Measurements from ENCODE around the gene EPS8L3.
"Not testable (repeated sequence)": the region's sequence is repeated elsewhere in the genome, so short reads cannot be mapped to it uniquely, and the experiment has no call there.

The EPS8L3 gene

DNA sequence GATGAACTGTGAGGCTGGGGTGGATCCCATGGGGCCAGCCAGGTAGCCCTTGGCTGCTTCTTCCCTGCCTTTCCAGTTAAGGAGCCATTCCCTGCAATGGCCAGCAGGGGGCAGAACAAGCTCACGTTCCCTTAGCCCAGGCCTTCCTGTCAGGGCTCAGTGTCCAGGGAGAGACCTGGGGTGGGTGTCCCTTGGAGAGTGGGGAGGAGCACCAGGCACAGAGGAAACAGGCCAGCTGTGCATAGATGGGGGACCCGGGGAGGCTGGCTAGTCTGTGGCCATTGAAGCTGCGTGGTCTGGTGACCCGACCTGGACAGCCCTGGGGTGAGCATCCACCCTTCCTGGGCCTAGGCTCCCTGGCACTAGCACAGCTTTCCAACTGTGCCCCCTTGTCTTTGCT lies 13.2 kb upstream of the EPS8L3 start:
- peak; percentile 77 for DNase-seq

DNA sequence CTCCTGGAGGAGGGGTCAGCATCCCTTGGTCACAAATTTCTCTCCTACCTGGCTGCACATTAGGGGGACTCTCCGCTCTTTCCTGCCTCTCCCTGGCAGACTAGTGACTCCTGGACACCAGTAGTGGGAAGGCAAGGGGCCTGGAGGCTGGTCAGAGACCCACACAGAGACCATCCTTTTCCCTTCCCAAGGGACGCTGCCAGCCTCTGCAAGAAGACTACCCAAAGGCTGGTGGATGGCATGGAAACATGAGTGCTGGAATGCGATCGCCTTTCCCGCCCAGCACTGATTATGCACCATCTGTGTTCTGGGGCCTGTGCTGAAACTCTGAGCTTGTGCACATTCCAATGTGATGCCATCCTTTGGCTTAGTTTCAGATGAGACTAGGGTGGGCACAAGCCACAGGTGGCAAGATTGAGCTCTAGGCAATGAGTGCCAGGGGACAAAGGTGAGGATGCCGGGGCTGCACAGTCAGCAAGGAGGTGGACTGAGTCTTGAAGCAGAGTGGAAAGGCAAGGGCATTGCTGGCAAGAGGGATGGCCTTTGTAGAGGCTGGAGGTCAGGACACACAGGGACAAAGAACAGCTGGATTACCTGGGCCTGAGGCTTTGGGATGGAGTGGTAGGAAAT lies 12.6 kb upstream of the EPS8L3 start:
- no peak for DNase-seq

DNA sequence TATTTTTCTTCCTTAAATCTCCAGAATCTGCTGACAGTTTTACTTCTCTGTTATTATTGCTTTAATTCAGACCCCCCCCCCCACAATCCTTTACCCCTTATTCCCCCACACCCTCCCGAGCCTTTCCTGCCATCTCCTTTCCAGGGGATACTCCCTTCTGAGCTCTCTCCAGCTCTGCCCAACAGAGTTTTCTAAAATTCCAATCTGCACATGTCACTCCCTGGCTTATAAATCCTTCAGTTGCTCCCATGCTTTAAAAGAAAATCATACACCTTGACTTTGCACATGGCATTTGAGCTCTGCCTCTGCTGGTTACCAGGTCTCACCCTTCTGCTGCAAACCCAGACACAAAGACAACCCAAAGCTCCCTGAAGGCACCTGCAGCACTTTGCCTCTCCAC lies 11.7 kb upstream of the EPS8L3 start:
- DNase-seq: no peak

DNA sequence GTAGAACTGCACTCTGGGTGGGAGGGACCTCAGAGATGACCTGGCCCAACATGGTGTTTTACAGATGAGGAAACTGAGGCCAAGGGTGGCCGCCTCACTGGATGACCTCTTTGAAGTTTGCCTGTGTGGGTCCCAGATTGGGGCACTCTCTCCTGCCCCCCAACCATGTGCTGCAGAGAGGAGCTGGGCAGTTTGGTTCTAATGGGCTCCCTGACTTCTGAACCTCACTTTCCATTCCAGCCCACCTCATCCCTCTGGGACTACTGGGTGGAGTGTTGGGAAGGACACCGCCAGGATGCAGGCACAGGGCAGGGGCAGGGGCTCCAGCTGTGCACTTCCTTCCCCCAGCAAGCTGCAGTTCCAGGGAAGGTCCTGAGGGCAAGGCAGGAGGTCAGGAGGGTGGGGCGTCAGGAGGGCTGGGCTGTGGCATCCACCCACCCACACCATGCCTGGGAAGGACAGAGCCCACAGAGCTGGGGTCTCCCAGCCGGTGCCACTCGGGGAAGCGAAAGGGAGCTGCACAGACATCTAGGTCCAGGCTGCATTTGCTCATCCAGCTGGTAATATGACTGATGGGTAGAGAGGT lies 10.3 kb upstream of the EPS8L3 start:
- no peak for DNase-seq

DNA sequence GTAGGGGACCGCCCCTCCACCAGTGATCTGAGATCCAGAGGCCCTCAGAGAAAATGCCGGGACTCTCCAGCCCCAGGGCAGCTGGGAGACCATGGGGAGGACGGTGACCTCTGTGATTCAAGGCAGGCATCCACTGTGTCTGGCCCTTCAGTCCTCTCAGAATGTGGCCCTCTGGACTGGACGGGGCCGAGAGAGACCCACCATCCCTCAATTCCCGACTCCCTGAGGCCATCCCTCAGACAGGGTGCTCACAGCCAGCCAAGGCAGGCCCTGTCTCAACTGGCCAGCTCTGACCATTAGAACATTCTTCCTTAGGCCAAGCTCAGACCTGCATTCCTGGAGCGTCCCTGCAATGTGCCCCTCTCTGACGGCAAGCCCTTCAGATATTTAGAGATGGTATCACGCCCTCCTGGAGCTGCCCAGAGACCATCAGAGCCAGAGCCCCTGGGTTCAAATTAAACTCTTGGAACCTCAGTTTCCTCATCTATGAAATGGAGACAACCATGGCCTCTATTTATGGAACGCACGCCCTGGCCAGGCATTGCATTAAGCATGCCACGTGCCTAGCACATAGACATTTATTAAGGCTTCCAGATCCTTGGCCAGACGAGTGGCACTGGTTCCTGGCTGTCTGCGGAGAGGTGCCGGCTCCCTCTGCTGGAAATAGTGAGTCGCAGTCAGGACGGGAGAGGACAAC lies 9.6 kb upstream of the EPS8L3 start:
- DNase-seq: peak; percentile 71

DNA sequence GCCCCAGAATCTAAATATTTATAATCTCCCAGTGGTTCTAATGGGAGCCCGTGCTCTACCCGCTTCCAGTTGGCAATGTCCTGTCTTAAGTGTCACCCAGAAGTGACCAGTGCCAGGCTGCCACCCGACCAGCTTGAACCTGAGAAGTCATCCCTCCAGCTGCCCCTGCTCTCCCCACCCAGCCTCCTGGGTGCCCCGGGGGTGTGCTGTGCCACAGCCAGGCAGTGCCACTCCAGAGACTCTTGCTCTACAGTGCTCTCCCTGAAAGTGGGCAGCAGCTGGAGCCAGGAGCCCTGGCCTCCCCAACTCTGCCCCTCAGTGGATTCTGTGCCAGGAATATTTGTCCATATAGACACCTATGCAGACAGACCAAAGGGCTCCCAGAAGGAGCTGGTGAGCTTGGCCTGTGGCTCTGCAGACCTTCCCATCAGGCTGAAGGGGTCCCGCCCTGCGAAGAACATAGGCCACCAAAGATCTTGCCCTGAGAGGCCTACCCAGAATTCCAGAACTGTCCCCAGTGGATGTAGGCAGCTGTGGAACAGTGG lies 9.0 kb upstream of the EPS8L3 start:
- no peak for DNase-seq

DNA sequence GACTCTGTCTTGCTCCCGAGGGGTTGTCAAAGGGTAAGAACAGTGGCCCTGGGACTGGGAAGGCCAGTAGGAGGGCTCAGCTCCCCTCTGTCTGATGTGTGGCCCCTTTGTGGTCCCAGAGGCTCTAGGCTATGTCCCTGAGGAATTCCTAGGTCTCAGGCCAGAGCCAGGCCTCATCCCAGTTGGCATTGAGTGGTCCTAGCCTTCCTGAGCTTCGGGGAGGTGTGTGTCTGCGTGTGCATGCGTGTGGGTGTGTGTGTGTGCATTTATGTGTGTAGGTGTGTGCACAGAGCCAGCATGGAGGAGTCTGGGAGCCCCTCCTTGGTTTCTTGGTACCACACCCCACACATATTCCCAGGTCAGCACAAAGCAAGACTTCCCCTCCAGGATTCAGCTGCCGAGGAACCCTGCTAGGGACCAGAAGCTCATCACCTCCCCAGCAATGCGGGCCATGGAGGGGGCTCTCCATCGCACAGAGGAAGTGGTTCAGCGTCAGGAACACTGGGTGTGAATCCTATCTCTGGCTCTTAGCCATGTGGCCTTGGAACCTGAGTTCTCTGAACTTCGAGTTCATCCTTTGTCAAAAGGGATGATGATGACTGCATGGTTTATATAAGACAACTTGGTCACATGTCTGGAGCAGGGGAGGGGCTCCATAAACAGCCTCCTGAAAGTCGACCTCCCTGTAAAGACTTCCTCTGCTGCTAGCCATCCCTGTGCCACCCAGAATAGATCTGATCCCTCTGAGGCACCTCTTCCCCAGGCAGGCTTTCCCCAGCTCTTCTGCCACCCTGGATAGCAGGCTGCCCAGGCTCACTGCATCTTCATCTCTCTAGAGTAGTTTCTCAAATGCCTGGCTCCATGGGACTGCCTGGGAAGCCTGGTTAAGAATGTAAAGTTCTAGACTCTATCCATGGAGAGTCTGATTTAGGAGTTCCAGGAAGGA lies 8.3 kb upstream of the EPS8L3 start:
- DNase-seq: no peak

DNA sequence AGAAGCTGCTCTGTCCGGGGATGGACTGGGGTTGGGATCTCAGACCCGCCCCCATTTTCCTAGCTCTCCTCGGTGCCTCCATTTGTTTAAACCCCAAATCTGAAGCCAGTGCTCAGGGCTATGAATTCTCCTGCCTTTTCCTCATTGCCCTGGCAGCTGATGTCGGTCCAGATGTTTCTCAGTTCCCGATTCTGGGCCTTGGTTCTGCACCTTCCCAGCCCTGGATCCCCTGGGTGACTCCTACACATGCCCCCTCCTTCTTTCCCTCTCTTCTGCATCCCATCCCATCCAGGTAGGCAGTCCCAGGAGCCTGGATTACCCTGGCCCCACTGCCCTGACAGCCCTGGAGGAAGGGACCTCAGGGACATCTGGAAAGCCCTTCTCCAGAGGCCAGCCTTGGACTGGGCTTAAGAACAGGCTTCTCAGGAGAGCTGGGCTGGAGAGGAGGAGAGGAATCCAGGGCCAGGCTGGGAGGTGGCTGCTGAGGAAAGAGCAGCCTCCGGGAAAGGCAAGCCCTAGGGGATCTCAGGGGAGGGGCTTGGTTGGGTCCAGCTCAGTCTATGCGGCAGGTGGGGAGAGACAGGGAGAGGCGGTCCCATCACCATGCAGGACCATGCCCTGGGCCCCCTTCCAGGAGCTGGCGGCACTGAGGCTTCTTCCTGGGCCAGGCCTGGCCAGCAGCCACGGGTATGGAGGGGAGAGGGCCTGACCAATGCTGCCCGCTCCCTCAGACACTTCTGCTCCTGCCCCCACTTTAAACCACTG lies 6.8 kb upstream of the EPS8L3 start:
- no peak for DNase-seq

DNA sequence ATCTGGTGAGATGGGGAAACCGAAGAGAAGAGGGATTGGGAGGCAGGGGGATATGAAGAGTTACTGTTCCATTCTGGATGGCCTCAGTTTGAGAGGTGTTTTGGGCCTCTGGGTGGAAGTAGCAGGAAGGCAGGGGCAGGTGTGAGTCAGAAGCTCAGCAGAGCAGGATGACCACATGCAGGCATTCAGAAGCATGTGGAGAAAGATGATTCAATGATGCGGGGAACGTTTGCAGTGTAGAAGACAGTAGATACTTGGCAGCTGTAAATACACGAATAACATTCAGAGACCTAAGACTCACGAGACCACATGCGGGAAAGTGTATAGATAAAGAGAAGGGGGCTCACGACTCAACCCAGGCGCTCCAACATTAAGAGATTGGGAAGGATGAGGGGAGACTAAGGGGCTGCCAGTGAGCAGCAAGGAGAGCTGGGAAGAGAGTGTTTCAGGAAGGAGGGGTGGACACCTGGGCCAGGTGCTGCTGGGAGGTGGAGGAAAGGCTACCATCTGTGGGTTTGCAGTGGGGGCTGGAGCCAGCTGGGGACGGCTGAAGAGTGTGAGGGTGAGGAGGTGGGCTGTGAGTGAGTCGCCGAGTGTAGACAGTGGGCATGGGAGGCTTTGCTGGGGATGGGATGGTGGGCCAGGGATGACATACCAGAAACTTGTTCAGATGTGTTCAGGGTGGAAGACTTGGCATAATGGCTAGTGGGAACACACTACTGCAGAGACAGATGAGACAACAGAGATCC lies 5.8 kb upstream of the EPS8L3 start:
- DNase-seq: no peak

DNA sequence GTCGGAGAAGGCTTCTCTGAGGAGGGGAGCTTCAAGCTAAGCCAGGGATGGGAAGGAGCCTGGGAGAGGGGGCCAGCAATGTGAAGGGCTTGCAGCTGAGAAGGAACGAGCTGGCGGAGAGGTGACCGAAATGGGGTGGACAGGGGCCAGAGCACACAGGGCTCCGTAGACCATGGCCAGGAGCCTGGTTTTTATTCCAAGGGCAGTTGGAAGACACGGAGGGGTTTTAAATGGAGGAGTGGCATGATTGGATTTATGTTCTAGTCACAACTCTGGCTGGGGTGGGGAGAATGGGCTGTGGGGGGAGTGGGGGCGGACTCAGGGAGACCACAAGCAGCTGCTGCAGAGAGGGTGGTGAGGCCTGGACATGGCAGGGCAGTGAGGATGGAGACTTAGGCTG lies 5.1 kb upstream of the EPS8L3 start:
- DNase-seq: no peak

DNA sequence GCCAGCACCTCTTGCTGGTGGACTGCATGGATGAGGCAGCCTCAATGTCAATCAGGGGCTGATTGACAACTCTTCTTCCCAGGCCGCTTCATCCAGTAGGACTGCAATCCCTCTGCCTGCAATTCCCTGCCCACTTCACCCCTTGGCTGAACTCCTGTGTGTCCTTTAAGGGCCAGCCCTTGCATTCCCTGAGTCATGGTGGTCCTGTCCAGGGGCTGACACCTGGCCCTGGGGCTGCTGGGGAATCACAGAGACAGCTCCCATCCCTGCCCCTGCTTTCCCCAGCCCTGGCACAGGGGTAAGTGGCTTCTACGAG lies 4.6 kb upstream of the EPS8L3 start:
- DNase-seq: no peak

DNA sequence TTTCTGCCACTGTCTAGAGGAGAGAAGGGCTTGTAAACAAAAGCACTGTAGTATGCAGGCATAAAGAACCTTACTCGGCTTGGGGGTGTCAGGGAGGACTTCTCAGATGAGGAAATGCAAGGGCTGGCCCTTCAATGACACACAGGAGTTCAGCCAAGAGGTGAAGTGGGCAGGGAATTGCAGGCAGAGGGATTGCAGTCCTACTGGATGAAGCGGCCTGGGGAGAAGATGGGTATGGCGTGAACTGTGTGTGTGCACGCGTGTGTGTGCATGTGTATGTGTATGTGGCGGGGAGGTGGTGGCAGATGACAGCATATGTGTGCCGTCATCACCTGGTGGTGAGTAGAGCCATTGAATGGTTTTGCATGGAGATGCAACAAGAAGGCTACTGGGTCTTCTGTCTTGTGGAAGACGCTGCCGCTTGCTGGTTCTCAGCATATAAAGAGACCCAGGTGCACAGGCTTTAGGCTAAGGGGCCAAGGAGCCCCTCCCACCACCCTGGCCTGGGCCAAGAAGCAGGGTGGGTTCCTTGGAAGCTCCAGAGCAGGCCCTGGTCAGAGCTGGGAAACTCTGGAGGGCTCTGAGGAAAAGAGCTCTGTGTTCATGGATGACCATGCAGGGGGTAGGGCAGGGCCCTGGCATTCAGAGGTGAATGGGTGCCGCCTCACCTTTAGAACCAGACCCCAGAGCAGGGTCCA lies 4.1 kb upstream of the EPS8L3 start:
- no peak for DNase-seq

DNA sequence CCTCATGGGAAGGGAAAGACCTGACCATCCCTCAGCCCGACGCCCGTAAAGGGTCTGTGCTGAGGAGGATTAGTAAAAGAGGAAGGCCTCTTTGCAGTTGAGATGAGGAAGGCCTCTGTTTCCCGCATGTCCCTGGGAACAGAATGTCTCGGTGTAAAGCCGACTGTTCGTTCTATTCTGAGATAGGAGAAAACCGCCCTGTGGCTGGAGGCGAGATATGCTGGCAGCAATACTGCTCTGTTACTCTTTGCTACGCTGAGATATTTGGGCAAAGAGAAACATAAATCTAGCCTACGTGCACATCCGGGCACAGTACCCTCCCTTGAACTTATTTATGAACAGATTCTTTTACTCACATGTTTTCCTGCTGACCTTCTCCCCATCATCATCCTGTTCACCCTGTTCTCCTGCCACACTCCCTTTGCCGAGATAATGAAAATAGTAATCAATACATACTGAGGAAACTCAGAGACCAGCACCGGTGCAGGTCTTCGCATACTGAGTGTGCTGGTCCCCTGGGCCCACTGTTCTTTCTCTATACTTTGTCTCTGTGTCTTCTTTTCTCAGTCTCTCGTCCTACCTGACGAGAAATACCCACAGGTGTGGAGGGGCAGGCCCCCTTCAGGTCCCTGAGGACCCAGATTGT lies 3.4 kb upstream of the EPS8L3 start:
- not testable (repeated sequence) for DNase-seq

DNA sequence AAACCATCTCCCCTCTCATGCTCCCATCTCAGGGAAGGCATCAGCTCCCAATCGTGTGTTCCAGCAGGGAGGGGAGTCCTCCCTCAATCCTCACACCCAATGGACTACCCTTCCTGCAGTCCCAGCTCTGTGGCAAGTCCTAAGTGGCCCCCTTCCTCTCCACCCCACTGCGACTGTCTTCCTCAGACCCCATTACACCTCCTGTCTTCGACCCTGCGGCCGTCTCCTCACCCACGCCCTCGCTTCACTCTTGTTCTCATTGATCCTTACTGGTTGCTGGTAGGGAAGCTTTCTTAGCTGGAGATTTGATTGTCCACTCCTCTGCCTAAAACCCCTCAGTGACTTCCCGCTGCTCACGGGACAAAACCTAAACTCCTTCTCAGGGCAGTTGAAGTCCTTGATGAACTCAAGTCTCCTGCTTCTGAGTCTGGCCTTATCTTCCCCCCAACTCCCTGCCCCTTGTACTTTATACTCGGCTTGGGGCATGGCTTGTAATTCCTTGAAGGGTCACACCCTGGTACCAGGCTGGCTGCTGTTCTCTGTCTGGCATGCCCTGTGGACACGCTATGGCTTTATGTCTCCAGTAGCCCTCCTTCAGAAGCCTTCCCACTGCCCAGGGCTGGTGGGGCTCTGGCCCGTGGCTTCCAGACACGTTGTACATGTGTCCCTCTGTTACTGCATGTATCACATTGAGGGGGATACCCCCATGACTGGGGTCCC lies 2.3 kb upstream of the EPS8L3 start:
- DNase-seq: no peak

DNA sequence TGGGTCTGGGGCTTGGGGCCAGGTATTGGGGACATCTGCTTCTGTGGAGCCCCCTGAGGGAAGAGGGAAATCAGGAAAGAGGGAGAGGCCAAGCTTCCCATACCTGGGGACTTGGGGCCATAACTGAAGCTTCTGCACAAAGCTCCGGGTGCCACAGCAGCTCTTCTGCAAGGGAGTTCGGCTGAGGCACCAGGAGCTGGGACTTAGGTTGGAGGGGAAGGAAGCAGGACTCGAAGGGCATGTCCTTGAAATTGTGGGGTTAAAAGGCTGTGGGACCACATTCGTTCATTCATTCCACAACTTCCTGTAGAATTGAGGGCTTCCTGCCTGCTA lies 1.7 kb upstream of the EPS8L3 start:
- DNase-seq: no peak

DNA sequence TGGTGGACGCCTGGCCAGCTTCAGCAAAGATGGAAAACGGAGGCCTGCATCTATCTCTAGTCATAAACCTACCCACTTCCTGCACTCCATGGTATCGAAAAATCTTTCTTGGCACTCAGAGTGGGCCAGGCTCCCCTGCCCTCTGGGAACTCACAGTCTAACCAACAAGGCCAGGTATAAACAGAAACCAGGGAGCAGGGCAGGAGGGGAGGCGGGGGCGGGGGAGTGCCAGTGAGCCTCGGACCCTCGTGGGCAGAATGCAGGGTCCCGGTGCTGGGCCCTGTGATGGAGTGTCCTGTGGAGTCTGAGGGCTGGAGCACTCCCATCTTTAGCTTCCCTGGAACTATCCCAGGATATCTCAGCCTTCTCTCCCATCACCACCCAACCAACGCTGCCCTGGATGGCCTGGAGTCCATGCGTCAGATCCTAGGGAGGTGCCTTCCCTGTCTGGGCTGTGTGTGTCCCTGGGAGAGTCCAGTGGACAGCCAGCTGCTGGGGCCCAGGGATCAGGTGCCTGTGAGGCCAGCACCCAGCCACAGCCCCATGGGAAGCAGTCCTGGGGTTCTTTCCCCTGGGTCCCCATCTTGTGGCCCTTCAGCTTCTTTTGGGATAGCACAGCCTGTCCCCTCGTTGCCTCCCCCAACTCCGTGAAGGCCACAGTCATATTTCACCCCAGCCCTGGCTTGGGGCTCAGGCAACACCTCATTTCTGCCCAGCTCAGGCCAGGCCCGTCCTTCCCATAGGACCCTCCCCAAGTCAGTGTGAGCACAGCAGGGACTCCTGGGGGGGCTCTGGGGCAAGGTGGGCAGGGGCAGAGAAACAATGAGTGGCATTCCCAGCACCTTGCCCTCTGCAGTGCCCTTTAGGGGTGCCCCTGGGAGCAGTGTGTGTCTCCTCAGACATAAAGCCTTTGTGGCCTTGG lies 1.1 kb upstream of the EPS8L3 start:
- DNase-seq: no peak

DNA sequence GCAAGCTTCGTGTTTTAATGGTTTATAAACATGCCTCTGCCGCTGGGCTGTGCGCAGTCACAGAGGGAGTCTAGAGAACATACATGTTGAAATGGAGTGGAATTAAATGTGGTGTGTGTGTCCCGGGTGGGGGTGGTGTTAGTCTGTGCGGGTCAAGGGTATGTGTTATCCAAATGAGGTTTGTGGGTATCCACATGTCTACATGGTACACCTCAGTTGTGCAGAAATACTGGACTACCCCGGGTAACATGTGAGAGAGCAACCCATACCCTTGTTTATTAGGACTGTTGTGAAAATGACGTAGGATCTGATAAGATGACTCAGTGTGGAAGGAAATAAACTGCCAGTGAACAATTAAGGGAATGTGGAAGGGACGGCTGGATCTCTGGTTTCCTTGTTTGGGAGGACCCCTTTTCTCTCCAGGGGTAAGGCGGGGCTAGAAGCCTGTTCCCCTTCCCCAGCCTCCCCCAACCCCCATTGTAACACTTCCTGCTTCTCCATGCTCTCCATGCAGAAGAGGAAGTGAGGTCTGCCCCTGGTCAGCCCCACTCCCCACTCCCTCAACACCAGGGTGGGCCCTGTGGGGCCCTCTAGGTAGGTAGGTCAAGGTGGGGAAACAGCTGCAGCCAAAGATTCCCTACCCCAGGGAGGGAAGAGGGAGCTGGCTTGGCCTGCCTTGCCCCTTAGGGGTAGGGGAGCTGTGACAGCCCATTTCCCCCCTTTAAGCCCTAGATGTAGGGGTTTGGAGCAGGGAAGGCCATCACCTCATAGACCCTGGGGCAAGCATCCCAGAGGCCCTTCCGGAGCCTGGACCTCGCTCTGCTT lies 690 bp downstream of the EPS8L3 start:
- DNase-seq: no peak

DNA sequence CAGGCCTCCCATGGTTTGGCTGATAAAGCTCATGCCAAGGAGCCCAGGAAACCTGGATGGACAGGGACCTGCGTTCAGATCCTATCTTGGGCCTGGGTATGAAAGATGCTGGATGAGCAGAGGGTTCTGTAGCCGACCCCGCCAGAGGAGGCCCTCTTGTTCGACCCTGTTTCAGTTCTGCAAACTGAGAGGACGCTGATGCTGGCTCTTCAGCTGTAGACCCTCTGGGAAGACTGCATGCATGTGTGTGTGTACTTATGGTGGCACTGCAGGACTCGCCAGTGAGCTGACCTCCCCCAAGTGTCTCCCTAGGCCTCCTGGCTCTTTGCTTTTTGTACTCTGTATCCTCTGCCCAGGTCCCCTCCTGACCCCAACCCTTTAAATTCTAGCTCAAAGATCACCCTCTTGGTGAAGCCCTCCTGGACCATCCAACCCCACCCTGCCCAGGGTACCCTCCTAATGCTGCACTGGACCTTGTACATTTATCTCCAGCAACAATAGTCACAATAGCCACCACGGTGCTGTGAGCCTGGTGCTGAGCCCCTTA lies 1.6 kb downstream of the EPS8L3 start:
- DNase-seq: no peak
